H1 (cell line): ENCODE measurements around the gene EML5. TPM values are rescaled to one million over a fixed set of nuclear protein-coding genes. Genes with fewer than 3 reads are reported as not detected.

Experiments
- CTCF ChIA-PET: fragments of 300-600 bp; sonication (Branson Sonifier 250); formaldehyde crosslinking; loops from one replicate; lab custom pipeline; 2021; ENCODE audit not compliant: partially characterized antibody; lab: Charles Lee
- POLR2A ChIA-PET: fragments of 300-600 bp; sonication (Branson Sonifier 250); formaldehyde crosslinking; loops from one replicate; lab custom pipeline; 2021; ENCODE audit warnings: inconsistent platforms; ENCODE audit not compliant: partially characterized antibody; lab: Charles Lee
- DNase-seq, 2 experiments: peaks; one replicate each; pipeline versions ENCODE4 v3.0.0 to v3.0.0-alpha.2; 2010 to 2022; ENCODE audit warnings: low spot score in 2 of 2, low read depth in 1 of 2, mixed read lengths in 1 of 2
- FAIRE-seq: peaks from 2 replicates; lab custom pipeline; 2011; peaks lifted over from hg19 to GRCh38; lab: Jason Lieb, UNC
- H2AFZ ChIP-seq: 2 replicates; pipeline ENCODE4 v1.8.1; 2012; ENCODE audit warnings: low read length, inconsistent platforms
- H2AK5ac ChIP-seq: 2 replicates; pipeline ENCODE4 v1.6.1; 2013; ENCODE audit warnings: low read depth, low read length
- H2BK120ac ChIP-seq: replicated peaks from 2 replicates; pipeline ENCODE3; 2013; ENCODE audit warnings: low read depth, low read length, inconsistent platforms
- H2BK12ac ChIP-seq: 2 replicates; pipeline ENCODE4 v1.6.1; 2013; ENCODE audit warnings: low read depth, low read length
- H2BK15ac ChIP-seq: 2 replicates; pipeline ENCODE4 v1.6.1; 2013; ENCODE audit warnings: low read length
- H2BK20ac ChIP-seq: 2 replicates; pipeline ENCODE4 v1.6.1; 2013; ENCODE audit warnings: low read length
- H2BK5ac ChIP-seq: 2 replicates; pipeline ENCODE4 v1.6.1; 2013; ENCODE audit warnings: low read depth, low read length
- H3K14ac ChIP-seq: 2 replicates; pipeline ENCODE4 v1.6.1; 2013; ENCODE audit warnings: inconsistent platforms; ENCODE audit not compliant: insufficient read length
- H3K18ac ChIP-seq: 2 replicates; pipeline ENCODE4 v1.6.1; 2013; ENCODE audit warnings: low read length; ENCODE audit errors: extremely low read depth
- H3K23ac ChIP-seq: 2 replicates; pipeline ENCODE4 v1.6.1; 2013; ENCODE audit warnings: inconsistent platforms; ENCODE audit not compliant: insufficient read length
- H3K23me2 ChIP-seq: 2 replicates; pipeline ENCODE4 v1.6.1; 2013; ENCODE audit warnings: low read depth, low read length
- H3K27ac ChIP-seq: 2 replicates; pipeline ENCODE4 v1.6.1; 2011; ENCODE audit warnings: low read depth, low read length, inconsistent platforms
- H3K27me3 ChIP-seq, 4 experiments: replicated peaks in 1 of 4; 1 replicate in 1 of 4; 2 replicates in 3 of 4; pipeline versions ENCODE4 v1.6.1 to v1.8.1; 2011 to 2013; ENCODE audit warnings: low read length in 3 of 4, mild to moderate bottlenecking in 3 of 4, inconsistent platforms in 2 of 4, mixed read lengths in 2 of 4, moderate library complexity in 1 of 4; ENCODE audit not compliant: control insufficient read depth in 3 of 4, insufficient read depth in 3 of 4; ENCODE audit errors: extremely low read depth in 1 of 4
- H3K36me3 ChIP-seq, 4 experiments: 2 replicates each; pipeline versions ENCODE4 v1.6.1 to v1.8.1; 2011 to 2013; ENCODE audit warnings: mild to moderate bottlenecking in 4 of 4, low read length in 3 of 4, moderate library complexity in 2 of 4, control low read depth in 1 of 4, inconsistent platforms in 1 of 4; ENCODE audit not compliant: insufficient read depth in 4 of 4, control insufficient read depth in 2 of 4
- H3K4ac ChIP-seq: replicated peaks from 2 replicates; pipeline ENCODE3; 2013; ENCODE audit warnings: low read length, low read depth, mixed read lengths, inconsistent platforms; ENCODE audit not compliant: insufficient read length
- H3K4me1 ChIP-seq, 4 experiments: replicated peaks in 1 of 4; 1 replicate in 1 of 4; 2 replicates in 3 of 4; pipeline versions ENCODE4 v1.6.1 to v1.8.1; 2011 to 2013; ENCODE audit warnings: low read length in 3 of 4, inconsistent platforms in 2 of 4, mixed read lengths in 1 of 4; ENCODE audit not compliant: insufficient read depth in 4 of 4, control insufficient read depth in 3 of 4
- H3K4me2 ChIP-seq, 2 experiments: 2 replicates each; pipeline versions ENCODE4 v1.6.1 to v1.8.1; 2011 to 2013; ENCODE audit warnings: low read depth in 2 of 2, low read length in 2 of 2, control low read depth in 1 of 2, inconsistent platforms in 1 of 2, mild to moderate bottlenecking in 1 of 2; ENCODE audit not compliant: insufficient read depth in 1 of 2
- H3K4me3 ChIP-seq, 4 experiments: fragments of 200-600, 300-600 bp in 1 of 4; sonication (generic), shearing (Covaris generic), sonication (Bioruptor Twin) in 1 of 4; 2 replicates each; pipeline versions ENCODE4 v1.5.1 to v1.8.1; 2011 to 2016; ENCODE audit warnings: low read length in 4 of 4, low read depth in 3 of 4, control low read depth in 2 of 4, inconsistent platforms in 2 of 4, mild to moderate bottlenecking in 2 of 4, mixed read lengths in 1 of 4, moderate library complexity in 1 of 4; ENCODE audit not compliant: insufficient read depth in 2 of 4; ENCODE audit errors: extremely low read depth in 1 of 4
- H3K56ac ChIP-seq: replicated peaks from 2 replicates; pipeline ENCODE3; 2013; ENCODE audit warnings: low read depth, mild to moderate bottlenecking, mixed read lengths, low read length, inconsistent platforms; ENCODE audit not compliant: insufficient read length
- H3K79me1 ChIP-seq: 2 replicates; pipeline ENCODE4 v1.6.1; 2013; ENCODE audit warnings: low read depth, low read length, control low read depth
- H3K79me2 ChIP-seq, 2 experiments: 2 replicates each; pipeline versions ENCODE4 v1.6.1 to v1.8.1; 2012 to 2013; ENCODE audit warnings: low read length in 2 of 2, mild to moderate bottlenecking in 2 of 2, inconsistent platforms in 1 of 2; ENCODE audit not compliant: insufficient read depth in 2 of 2, control insufficient read depth in 1 of 2
- H3K9ac ChIP-seq, 4 experiments: replicated peaks in 1 of 4; 1 replicate in 1 of 4; 2 replicates in 3 of 4; pipeline versions ENCODE4 v1.6.1 to v1.8.1; 2011 to 2013; ENCODE audit warnings: low read depth in 3 of 4, low read length in 3 of 4, control low read depth in 2 of 4, mild to moderate bottlenecking in 2 of 4, moderate library complexity in 2 of 4, inconsistent platforms in 1 of 4; ENCODE audit errors: extremely low read depth in 1 of 4
- H3K9me3 ChIP-seq, 2 experiments: 2 replicates each; pipeline versions ENCODE4 v1.6.1 to v1.8.1; 2012 to 2013; ENCODE audit warnings: mild to moderate bottlenecking in 2 of 2, moderate library complexity in 2 of 2, control low read depth in 1 of 2, inconsistent platforms in 1 of 2, low read depth in 1 of 2, low read length in 1 of 2, mixed read lengths in 1 of 2; ENCODE audit not compliant: insufficient read depth in 2 of 2
- H4K20me1 ChIP-seq, 2 experiments: replicated peaks in 1 of 2; 2 replicates each; pipeline versions ENCODE3 to v1.8.1; 2011 to 2013; ENCODE audit warnings: inconsistent platforms in 2 of 2, low read length in 2 of 2, mild to moderate bottlenecking in 1 of 2; ENCODE audit not compliant: insufficient read depth in 2 of 2, control insufficient read depth in 1 of 2
- H4K5ac ChIP-seq: 2 replicates; pipeline ENCODE4 v1.6.1; 2013; ENCODE audit warnings: low read length, low read depth, mixed read lengths, inconsistent platforms; ENCODE audit not compliant: insufficient read length
- H4K8ac ChIP-seq: 2 replicates; pipeline ENCODE4 v1.8.0; 2013; ENCODE audit warnings: mild to moderate bottlenecking, moderate library complexity, low read length, inconsistent platforms; ENCODE audit not compliant: insufficient read depth; ENCODE audit errors: extremely low read depth
- H4K91ac ChIP-seq: replicated peaks from 2 replicates; pipeline ENCODE3; 2013; ENCODE audit warnings: low read length, mixed read lengths, inconsistent platforms; ENCODE audit not compliant: insufficient read length
- ATF2 ChIP-seq: IDR thresholded peaks from 2 replicates; pipeline ENCODE4 v1.6.1; 2012; ENCODE audit warnings: low read length, inconsistent platforms
- BCL11A ChIP-seq, 2 experiments: IDR thresholded peaks; one replicate each; pipeline ENCODE4 v1.6.1; 2011; ENCODE audit warnings: low read depth in 2 of 2, low read length in 2 of 2, mild to moderate bottlenecking in 2 of 2
- CBX5 ChIP-seq: fragments of 300-800, 300-1000 bp; sonication (generic); IDR thresholded peaks from 2 replicates; pipeline ENCODE4 v1.7.1; 2016; ENCODE audit warnings: antibody characterized with exemption, low read length, low read depth
- EP300 ChIP-seq, 2 experiments: IDR thresholded peaks; 1 replicate in 1 of 2; 2 replicates in 1 of 2; pipeline ENCODE4 v1.6.1; 2011 to 2012; ENCODE audit warnings: low read depth in 2 of 2, low read length in 2 of 2, mild to moderate bottlenecking in 2 of 2, borderline replicate concordance in 1 of 2, inconsistent platforms in 1 of 2, moderate library complexity in 1 of 2
- GABPA ChIP-seq: IDR thresholded peaks from 2 replicates; pipeline ENCODE4 v1.6.1; 2011; ENCODE audit warnings: mild to moderate bottlenecking, low read length, moderate library complexity, borderline replicate concordance; ENCODE audit not compliant: insufficient read depth
- KDM1A ChIP-seq: fragments of 200-600, 300-600 bp; sonication (generic); IDR thresholded peaks from 2 replicates; pipeline ENCODE4 v1.7.1; 2016; ENCODE audit warnings: mild to moderate bottlenecking, low read length, borderline replicate concordance
- NANOG ChIP-seq: IDR thresholded peaks from 2 replicates; pipeline ENCODE4 v1.6.1; 2011; ENCODE audit warnings: low read length, low read depth, mild to moderate bottlenecking, inconsistent platforms; ENCODE audit not compliant: insufficient read depth, poor library complexity, severe bottlenecking
- RAD21 ChIP-seq, 2 experiments: IDR thresholded peaks in 1 of 2; conservative IDR thresholded peaks in 1 of 2; 2 replicates each; pipeline ENCODE4 v1.6.1; 2011; ENCODE audit warnings: low read depth in 2 of 2, low read length in 2 of 2, improper control_type of control experiment in 1 of 2, inconsistent platforms in 1 of 2, mild to moderate bottlenecking in 1 of 2, moderate library complexity in 1 of 2
- SAP30 ChIP-seq: fragments of 300-600 bp; sonication (generic); IDR thresholded peaks from 2 replicates; pipeline ENCODE4 v1.7.1; 2012; ENCODE audit warnings: low read length, moderate library complexity, mild to moderate bottlenecking, inconsistent platforms; ENCODE audit not compliant: insufficient read depth, insufficient replicate concordance
- SUZ12 ChIP-seq: fragments of 200-600 bp; sonication (generic); IDR thresholded peaks from 2 replicates; pipeline ENCODE4 v1.6.1; 2012; ENCODE audit warnings: mild to moderate bottlenecking, inconsistent platforms, low read length, moderate library complexity, mixed read lengths
- WGBS, 2 experiments: shearing (Covaris generic) in 1 of 2; methylation state at CpG; one replicate each; pipeline versions ENCODE4 v1.1.6 to v1.1.7; 2013 to 2015; ENCODE audit warnings: low lambda C conversion rate in 2 of 2, mixed read lengths in 2 of 2, inconsistent platforms in 1 of 2, low coverage in 1 of 2, missing lambda C conversion rate in 1 of 2; ENCODE audit not compliant: insufficient replicate concordance in 2 of 2, insufficient coverage in 1 of 2, insufficient read length in 1 of 2; ENCODE audit errors: extremely low coverage in 1 of 2, missing lambda C conversion rate in 1 of 2; 5-methylcytosine and 5-hydroxymethylcytosine counted together
- polyA plus RNA-seq, 7 experiments: library from polyadenylated mRNA; depleted of rRNA in 3 of 7; stranded (reverse) in 5 of 7; unstranded in 2 of 7; fragments of >200 nt in 5 of 7; fragments of 200-250 nt in 2 of 7; gene quantifications; 1 replicate in 5 of 7; 2 replicates in 1 of 7; 4 replicates in 1 of 7; pipeline versions ENCODE4 v1.2.1 to v1.2.3, GENCODE V29; 2011 to 2013; ENCODE audit warnings: missing spikeins in 2 of 7, mixed read lengths in 2 of 7
- total RNA-seq: library from RNA; stranded (reverse); fragmentation: NEBNext Ultra II Directional; extraction: Animal tissue kit (Norgen Biotek cat#: 25700); gene quantifications from 2 replicates; pipeline ENCODE4 v1.2.1, GENCODE V29; 2021

The EML5 gene
- total and polyA plus RNA-seq, 2 of the 8 experiments (the other 6 are each of a cell fraction or from before 2014, with no cell fraction given) = 0.39 to 0.88 TPM

GRCh38 chr14:88598097-88598675 is 194.6 kb downstream of the EML5 start:
- Histone ChIP-seq H3K9ac (no peak overlapping the region), H2BK5ac (no peak overlapping the region), H3K27ac (no peak overlapping the region), H3K23ac (no peak overlapping the region), H3K4me3 (no peak overlapping the region), H2AK5ac (no peak overlapping the region), H2BK20ac (no peak overlapping the region), H3K23me2 (no peaks in the 10 kb centered on the region), H2AFZ (no peak overlapping the region), H4K5ac (no peak overlapping the region), H3K4me1 (no peaks in the 10 kb centered on the region), H3K9me3 (no peaks in the 10 kb centered on the region), H4K8ac (no peak overlapping the region), H2BK15ac (no peak overlapping the region), H2BK120ac (no peak overlapping the region), H2BK12ac (no peak overlapping the region), H3K18ac (no peak overlapping the region), H4K20me1 (peaks cover 0 to 2% of the 10 kb centered on the region in 2 experiments), H3K14ac (no peak overlapping the region), H3K79me2 (no peaks in the 10 kb centered on the region), H3K79me1 (no peaks in the 10 kb centered on the region; the same call in 1 of the 2 replicates), H3K56ac (no peak overlapping the region), H4K91ac (no peak overlapping the region), H3K36me3 (peaks cover 21 to 84% (median 56%) of the 10 kb centered on the region in 4 experiments), H3K4me2 (no peak overlapping the region), H3K4ac (no peak overlapping the region), H3K27me3 (no peaks in the 10 kb centered on the region)
- DNase-seq (no peak), FAIRE-seq (no peak)
- CTCF ChIA-PET = no interaction called here
- 93% methylated on average over 2 of the region's 2 CpGs; no CpG with 5 or more reads in 1 of the 2 experiments for WGBS, 2 experiments
- POLR2A ChIA-PET = interaction anchor here (1.7 kb wide), 1 partner anchor 11 kb away, joined by 11 read pairs; no protein-coding TSS in a partner anchor
- no peak for TF ChIP-seq CBX5
- no peak for TF ChIP-seq SUZ12
- TF ChIP-seq EP300 (IDR thresholded peaks at IDR 0.05; ENCODE audit: borderline replicate concordance in 1 of 2, low read depth in 2 of 2, low read length in 2 of 2) = no peak
- no peak for TF ChIP-seq SAP30
- TF ChIP-seq BCL11A (IDR thresholded peaks at IDR 0.05; ENCODE audit: low read depth in 2 of 2, low read length in 2 of 2) = no peak
- no peak for TF ChIP-seq GABPA
- TF ChIP-seq RAD21 (IDR thresholded peaks at IDR 0.05 in 1 of 2, conservative IDR thresholded peaks at IDR 0.05 in 1 of 2; ENCODE audit: low read depth in 2 of 2, low read length in 2 of 2) = no peak
- TF ChIP-seq NANOG = no peak
- TF ChIP-seq KDM1A = no peak
- TF ChIP-seq ATF2 = no peak
